Osteocyte (in vitro differentiated cells): Measurements from ENCODE around the gene ULBP1. TPM values are rescaled to one million over a fixed set of nuclear protein-coding genes. Genes with fewer than 3 reads are reported as not detected.
"Not testable (repeated sequence)": the region's sequence is repeated elsewhere in the genome, so short reads cannot be mapped to it uniquely, and the experiment has no call there.

Experiments
- DNase-seq: peaks from one replicate; pipeline ENCODE4 v3.0.0; 2021; ENCODE audit warnings: mixed read lengths; ENCODE audit not compliant: unreplicated experiment; ENCODE audit errors: extremely low spot score
- H3K27ac Mint-ChIP-seq: one replicate; pipeline ENCODE4 v1.8.0; 2021; ENCODE audit warnings: mild to moderate bottlenecking, mixed read lengths; ENCODE audit not compliant: unreplicated experiment
- H3K27me3 Mint-ChIP-seq: one replicate; pipeline ENCODE4 v1.8.0; 2021; ENCODE audit warnings: mixed read lengths; ENCODE audit not compliant: unreplicated experiment
- H3K36me3 Mint-ChIP-seq: one replicate; pipeline ENCODE4 v1.8.0; 2021; ENCODE audit warnings: mixed read lengths; ENCODE audit not compliant: unreplicated experiment
- H3K4me1 Mint-ChIP-seq: one replicate; pipeline ENCODE4 v1.8.0; 2021; ENCODE audit warnings: mixed read lengths; ENCODE audit not compliant: unreplicated experiment
- H3K4me3 Mint-ChIP-seq: one replicate; pipeline ENCODE4 v1.8.0; 2021; ENCODE audit warnings: mild to moderate bottlenecking, moderate library complexity, mixed read lengths; ENCODE audit not compliant: unreplicated experiment
- H3K9me3 Mint-ChIP-seq: one replicate; pipeline ENCODE4 v1.8.0; 2021; ENCODE audit warnings: mixed read lengths; ENCODE audit not compliant: unreplicated experiment
- CTCF ChIP-seq: fragments of 200-600 bp; sonication (generic); IDR thresholded peaks from 2 replicates; pipeline ENCODE4 v1.5.0; 2021; ENCODE audit warnings: antibody characterized with exemption, mild to moderate bottlenecking, moderate library complexity
- total RNA-seq: library from RNA; stranded (reverse); gene quantifications from 2 replicates; pipeline ENCODE4 v1.2.1, GENCODE V29; 2021

ULBP1 gene
- total RNA-seq, 1 donor from 2014 or later: 11.5 TPM

- Mint-ChIP-seq H3K36me3 (no peaks in the 10 kb centered on the region), H3K9me3 (no peaks in the 10 kb centered on the region), H3K4me1 (peaks cover 23% of the 10 kb centered on the region), H3K27ac (peak overlapping the region; percentile 89), H3K27me3 (peaks cover 49% of the 10 kb centered on the region), H3K4me3 (peak overlapping the region; percentile 84)
- no peak for TF ChIP-seq CTCF
- DNase-seq: no peak
Measured at GRCh38 chr6:149964308-149965193, 808 bp downstream of the ULBP1 start.

- peaks cover 23% of the 10 kb centered on the region for H3K4me1 Mint-ChIP-seq
- peak overlapping the region; percentile 84 for H3K4me3 Mint-ChIP-seq
- H3K36me3 Mint-ChIP-seq: peaks cover 3% of the 10 kb centered on the region
- no peaks in the 10 kb centered on the region for H3K9me3 Mint-ChIP-seq
- DNase-seq: no peak
- peak overlapping the region; percentile 70 for H3K27ac Mint-ChIP-seq
- TF ChIP-seq CTCF: no peak
- H3K27me3 Mint-ChIP-seq: peaks cover 45% of the 10 kb centered on the region
Measured at GRCh38 chr6:149965194-149966020, 1.7 kb downstream of the ULBP1 start.

- Mint-ChIP-seq H3K4me1 (peaks cover 23% of the 10 kb centered on the region), H3K27me3 (peaks cover 37% of the 10 kb centered on the region)
- not testable (repeated sequence) for H3K4me3 Mint-ChIP-seq, H3K9me3 Mint-ChIP-seq, H3K36me3 Mint-ChIP-seq, DNase-seq, H3K27ac Mint-ChIP-seq
Measured at GRCh38 chr6:149966319-149966718, 2.6 kb downstream of the ULBP1 start.

- H3K9me3 Mint-ChIP-seq: peaks cover 4% of the 10 kb centered on the region
- H3K36me3 Mint-ChIP-seq: peaks cover 12% of the 10 kb centered on the region
- no peak for TF ChIP-seq CTCF
- H3K27ac Mint-ChIP-seq: no peak overlapping the region
- H3K27me3 Mint-ChIP-seq: peaks cover 36% of the 10 kb centered on the region
- peaks cover 23% of the 10 kb centered on the region for H3K4me1 Mint-ChIP-seq
- no peak for DNase-seq
- H3K4me3 Mint-ChIP-seq: no peak overlapping the region
Measured at GRCh38 chr6:149967591-149967990, 3.8 kb downstream of the ULBP1 start.

GRCh38 chr6:149967999-149968398, 4.3 kb downstream of the ULBP1 start:
- H3K4me3 Mint-ChIP-seq, DNase-seq, H3K9me3 Mint-ChIP-seq, H3K27ac Mint-ChIP-seq: not testable (repeated sequence)
- peaks cover 12% of the 10 kb centered on the region for H3K36me3 Mint-ChIP-seq
- H3K4me1 Mint-ChIP-seq: peaks cover 21% of the 10 kb centered on the region
- peaks cover 38% of the 10 kb centered on the region for H3K27me3 Mint-ChIP-seq

- not testable (repeated sequence) for H3K27ac Mint-ChIP-seq
Measured at GRCh38 chr6:149968909-149969308, 5.2 kb downstream of the ULBP1 start.

More at GRCh38 chr6:149968909-149969308, 5.2 kb downstream of the ULBP1 start:
- H3K36me3 Mint-ChIP-seq: peaks cover 12% of the 10 kb centered on the region
- peaks cover 16% of the 10 kb centered on the region for H3K4me1 Mint-ChIP-seq
- not testable (repeated sequence) for H3K9me3 Mint-ChIP-seq, H3K4me3 Mint-ChIP-seq, DNase-seq
- peaks cover 39% of the 10 kb centered on the region for H3K27me3 Mint-ChIP-seq
